ENCODE measurements around the gene FHAD1.

FHAD1 gene

DNA sequence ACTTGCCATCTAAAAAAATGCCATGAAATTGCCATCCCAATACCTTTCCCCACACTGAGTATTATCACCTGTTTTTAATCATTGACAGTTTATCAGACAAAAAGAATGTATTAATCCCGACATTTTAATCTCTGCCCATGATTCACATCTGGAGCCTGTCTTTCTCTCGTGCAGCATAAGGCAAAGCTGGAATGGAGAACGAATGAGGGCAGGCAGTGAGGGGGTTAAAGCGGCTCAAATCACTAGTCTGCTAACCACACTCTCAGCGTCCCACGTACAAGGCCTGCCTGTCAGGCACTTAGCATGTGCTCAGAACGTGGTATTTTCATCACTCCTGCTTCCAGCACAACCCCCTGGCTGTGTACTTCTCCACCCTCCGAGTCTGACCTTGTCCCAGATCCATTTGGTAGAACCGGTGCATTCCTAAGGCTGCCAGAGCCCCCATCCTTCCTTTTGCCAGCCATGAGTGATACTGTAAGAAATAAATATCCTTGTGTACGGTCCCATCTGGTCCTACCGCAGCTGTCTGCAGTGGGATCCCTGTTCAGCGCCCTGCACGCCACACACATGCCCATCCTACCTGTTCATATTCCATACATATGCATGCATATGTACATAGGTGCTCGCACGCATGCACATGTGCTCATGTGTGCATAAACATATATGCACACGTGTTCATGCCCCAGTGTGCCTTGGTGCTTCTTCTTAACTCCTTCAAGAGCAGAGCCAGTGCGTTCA is 34.6 kb upstream of the FHAD1 start:
- ATAC-seq (ENCODE audit: low read depth), result no peak
- H3K9me3 ChIP-seq (ENCODE audit: severe bottlenecking), result no peaks in the 10 kb centered on the region

GRCh38 chr1:15212954-15213291 is 34.1 kb upstream of the FHAD1 start:
- Histone ChIP-seq H3K36me3 (ENCODE audit: low read depth) (peaks cover 25% of the 10 kb centered on the region), H3K4me1 (ENCODE audit: insufficient read depth, poor library complexity, severe bottlenecking) (no peaks in the 10 kb centered on the region), H3K27ac (ENCODE audit: poor library complexity, severe bottlenecking) (no peak overlapping the region), H3K27me3 (ENCODE audit: insufficient read depth, poor library complexity, severe bottlenecking) (no peaks in the 10 kb centered on the region), H3K9me3 (ENCODE audit: severe bottlenecking) (no peaks in the 10 kb centered on the region), H3K4me3 (ENCODE audit: severe bottlenecking) (no peak overlapping the region)
- no peak for ATAC-seq (ENCODE audit: low read depth)
- TF ChIP-seq CTCF (IDR thresholded peaks at IDR 0.05; ENCODE audit: poor library complexity, severe bottlenecking), result no peak
- DNase-seq (ENCODE audit: low spot score), result no peak

More for the DNA sequence above, 34.6 kb upstream of the FHAD1 start:
- no peaks in the 10 kb centered on the region for H3K27me3 ChIP-seq (ENCODE audit: insufficient read depth, poor library complexity, severe bottlenecking)
- H3K4me3 ChIP-seq (ENCODE audit: severe bottlenecking), result no peak overlapping the region
- H3K36me3 ChIP-seq (ENCODE audit: low read depth), result peaks cover 23% of the 10 kb centered on the region
- no peak for TF ChIP-seq CTCF (IDR thresholded peaks at IDR 0.05; ENCODE audit: poor library complexity, severe bottlenecking)
- no peak for DNase-seq (ENCODE audit: low spot score)
- no peaks in the 10 kb centered on the region for H3K4me1 ChIP-seq (ENCODE audit: insufficient read depth, poor library complexity, severe bottlenecking)
- no peak overlapping the region for H3K27ac ChIP-seq (ENCODE audit: poor library complexity, severe bottlenecking)

DNA sequence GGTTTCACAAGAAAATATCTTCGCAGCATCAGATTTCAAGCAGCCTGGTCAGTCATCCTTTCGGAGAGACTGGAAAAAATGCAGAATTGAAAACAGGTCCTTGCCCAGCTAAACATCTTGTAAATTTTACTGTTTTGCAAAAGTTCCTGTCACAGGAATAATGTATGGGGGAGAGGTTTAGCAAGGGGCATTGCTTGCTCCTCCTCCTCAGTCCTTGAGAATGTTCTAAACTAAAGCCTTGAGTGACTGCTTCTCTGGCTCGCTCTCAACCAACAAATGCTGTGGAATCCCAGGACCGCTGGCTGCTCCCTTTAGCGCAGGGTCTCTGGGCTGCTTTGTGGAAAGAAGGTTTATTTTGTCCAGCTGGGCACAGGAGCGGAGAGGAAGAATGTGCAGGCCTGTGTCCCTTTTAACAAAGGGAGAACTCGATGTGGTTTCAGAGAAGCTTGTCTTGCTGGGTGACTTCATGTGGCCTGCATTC is 33.6 kb upstream of the FHAD1 start:
- Histone ChIP-seq H3K4me3 (ENCODE audit: severe bottlenecking) (no peak overlapping the region), H3K4me1 (ENCODE audit: insufficient read depth, poor library complexity, severe bottlenecking) (no peaks in the 10 kb centered on the region), H3K9me3 (ENCODE audit: severe bottlenecking) (no peaks in the 10 kb centered on the region), H3K36me3 (ENCODE audit: low read depth) (peaks cover 28% of the 10 kb centered on the region), H3K27me3 (ENCODE audit: insufficient read depth, poor library complexity, severe bottlenecking) (no peaks in the 10 kb centered on the region), H3K27ac (ENCODE audit: poor library complexity, severe bottlenecking) (no peak overlapping the region)
- no peak for DNase-seq (ENCODE audit: low spot score)
- ATAC-seq (ENCODE audit: low read depth), result no peak
- no peak for TF ChIP-seq CTCF (IDR thresholded peaks at IDR 0.05; ENCODE audit: poor library complexity, severe bottlenecking)

- no peak for DNase-seq (ENCODE audit: low spot score)
- H3K9me3 ChIP-seq (ENCODE audit: severe bottlenecking), result no peaks in the 10 kb centered on the region
- H3K4me1 ChIP-seq (ENCODE audit: insufficient read depth, poor library complexity, severe bottlenecking), result no peaks in the 10 kb centered on the region
- ATAC-seq (ENCODE audit: low read depth), result no peak
- no peak overlapping the region for H3K4me3 ChIP-seq (ENCODE audit: severe bottlenecking)
- H3K36me3 ChIP-seq (ENCODE audit: low read depth), result peaks cover 32% of the 10 kb centered on the region
- H3K27ac ChIP-seq (ENCODE audit: poor library complexity, severe bottlenecking), result no peak overlapping the region
- TF ChIP-seq CTCF (IDR thresholded peaks at IDR 0.05; ENCODE audit: poor library complexity, severe bottlenecking), result no peak
- no peaks in the 10 kb centered on the region for H3K27me3 ChIP-seq (ENCODE audit: insufficient read depth, poor library complexity, severe bottlenecking)
Measured at GRCh38 chr1:15214527-15214926, 32.5 kb upstream of the FHAD1 start.

GRCh38 chr1:15215116-15215515 is 31.9 kb upstream of the FHAD1 start:
- Histone ChIP-seq H3K36me3 (ENCODE audit: low read depth) (peaks cover 37% of the 10 kb centered on the region), H3K4me1 (ENCODE audit: insufficient read depth, poor library complexity, severe bottlenecking) (no peaks in the 10 kb centered on the region), H3K27ac (ENCODE audit: poor library complexity, severe bottlenecking) (no peak overlapping the region), H3K4me3 (ENCODE audit: severe bottlenecking) (no peak overlapping the region), H3K27me3 (ENCODE audit: insufficient read depth, poor library complexity, severe bottlenecking) (no peaks in the 10 kb centered on the region), H3K9me3 (ENCODE audit: severe bottlenecking) (no peaks in the 10 kb centered on the region)
- no peak for DNase-seq (ENCODE audit: low spot score)
- ATAC-seq (ENCODE audit: low read depth), result no peak
- TF ChIP-seq CTCF (IDR thresholded peaks at IDR 0.05; ENCODE audit: poor library complexity, severe bottlenecking), result no peak
